ENCODE results near the gene CTBP2. TPM values are rescaled to one million over a fixed set of nuclear protein-coding genes. Genes with fewer than 3 reads are reported as not detected.

CTBP2 gene
- total RNA-seq, 1 donor from 2014 or later: 83.2 TPM

DNA sequence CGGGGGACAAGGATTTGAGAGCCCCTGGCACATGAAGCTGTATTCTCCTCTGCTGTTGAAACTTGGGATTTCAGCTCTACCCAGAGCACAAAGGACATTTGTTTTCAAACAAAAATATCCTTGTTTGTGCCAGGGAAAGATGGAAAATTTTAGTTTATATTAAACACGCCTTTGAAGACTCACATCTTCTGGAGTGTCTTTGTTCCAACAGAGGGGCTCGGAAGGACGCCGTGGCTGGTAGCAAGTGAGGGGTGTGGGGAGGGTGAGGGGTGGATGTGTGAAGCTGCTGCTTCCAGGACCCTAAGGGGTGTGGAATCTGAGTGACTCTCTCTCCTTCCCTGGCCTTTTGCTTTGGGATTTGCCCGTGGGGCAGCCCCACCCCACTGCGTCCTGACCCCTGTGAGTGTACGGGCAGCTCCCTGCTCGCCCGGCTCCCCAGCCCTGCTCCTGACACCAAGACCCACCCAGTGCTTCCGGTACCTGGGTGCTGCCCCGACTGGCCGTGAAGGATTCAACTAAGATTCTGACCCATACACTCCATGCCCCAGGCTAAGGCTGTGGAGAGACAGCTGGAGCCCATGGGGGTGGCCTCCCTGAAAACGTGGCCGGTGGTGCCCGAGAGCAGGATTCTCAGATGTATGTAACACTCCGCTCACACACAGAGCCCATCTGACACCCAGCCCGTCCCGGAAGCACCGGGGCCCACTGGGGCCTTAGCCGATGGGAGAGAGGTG, 158.9 kb downstream of the CTBP2 start:
- no peak for DNase-seq (ENCODE audit: extremely low read depth, low read depth, low spot score)

DNA sequence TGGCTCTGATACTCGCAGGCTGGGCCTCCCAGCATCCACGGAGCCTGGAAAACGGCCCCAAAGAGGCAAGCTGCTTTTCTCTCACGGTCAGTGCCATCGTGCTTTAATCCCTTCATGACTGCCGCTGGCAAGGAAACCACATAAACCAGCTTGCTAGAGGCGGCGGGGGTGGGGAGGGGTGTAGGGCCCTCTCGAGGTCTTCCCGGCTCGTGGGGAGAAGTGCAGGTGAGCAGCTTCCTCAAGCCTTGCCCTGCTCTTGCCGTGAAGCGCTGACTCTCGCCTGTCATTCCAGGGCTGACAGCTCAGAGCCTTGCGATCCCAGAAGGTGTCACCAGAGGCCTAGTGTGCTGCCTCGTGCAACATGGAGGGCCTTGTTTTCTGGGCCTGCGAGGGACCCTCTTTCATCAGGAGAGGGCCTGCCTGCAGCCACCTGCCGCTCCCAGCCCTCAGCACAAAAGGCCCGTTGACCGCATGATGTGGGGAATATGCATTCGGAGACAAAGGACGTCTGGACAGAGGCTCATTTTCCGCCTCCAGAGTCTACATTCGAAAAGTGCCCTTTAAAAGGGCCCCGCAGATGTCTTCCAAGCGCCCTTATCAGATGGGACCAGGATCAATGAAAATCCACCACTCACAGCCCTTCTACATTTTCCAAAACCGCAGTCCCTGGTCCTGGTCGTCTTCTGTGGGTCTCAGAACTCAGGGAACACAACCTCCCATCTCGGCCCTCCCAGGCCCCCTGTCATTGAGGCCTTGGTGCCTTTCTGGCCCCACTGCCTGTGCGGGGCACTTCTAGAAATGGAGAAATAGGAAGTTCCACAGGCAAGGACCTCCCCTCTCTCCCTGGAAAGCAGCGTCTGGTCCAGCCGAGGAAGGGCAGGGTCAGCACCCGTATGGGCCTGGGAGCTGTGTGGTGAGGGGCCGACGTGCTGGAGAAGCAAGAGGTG, 159.7 kb downstream of the CTBP2 start:
- DNase-seq (ENCODE audit: extremely low read depth, low read depth, low spot score): no peak

DNA sequence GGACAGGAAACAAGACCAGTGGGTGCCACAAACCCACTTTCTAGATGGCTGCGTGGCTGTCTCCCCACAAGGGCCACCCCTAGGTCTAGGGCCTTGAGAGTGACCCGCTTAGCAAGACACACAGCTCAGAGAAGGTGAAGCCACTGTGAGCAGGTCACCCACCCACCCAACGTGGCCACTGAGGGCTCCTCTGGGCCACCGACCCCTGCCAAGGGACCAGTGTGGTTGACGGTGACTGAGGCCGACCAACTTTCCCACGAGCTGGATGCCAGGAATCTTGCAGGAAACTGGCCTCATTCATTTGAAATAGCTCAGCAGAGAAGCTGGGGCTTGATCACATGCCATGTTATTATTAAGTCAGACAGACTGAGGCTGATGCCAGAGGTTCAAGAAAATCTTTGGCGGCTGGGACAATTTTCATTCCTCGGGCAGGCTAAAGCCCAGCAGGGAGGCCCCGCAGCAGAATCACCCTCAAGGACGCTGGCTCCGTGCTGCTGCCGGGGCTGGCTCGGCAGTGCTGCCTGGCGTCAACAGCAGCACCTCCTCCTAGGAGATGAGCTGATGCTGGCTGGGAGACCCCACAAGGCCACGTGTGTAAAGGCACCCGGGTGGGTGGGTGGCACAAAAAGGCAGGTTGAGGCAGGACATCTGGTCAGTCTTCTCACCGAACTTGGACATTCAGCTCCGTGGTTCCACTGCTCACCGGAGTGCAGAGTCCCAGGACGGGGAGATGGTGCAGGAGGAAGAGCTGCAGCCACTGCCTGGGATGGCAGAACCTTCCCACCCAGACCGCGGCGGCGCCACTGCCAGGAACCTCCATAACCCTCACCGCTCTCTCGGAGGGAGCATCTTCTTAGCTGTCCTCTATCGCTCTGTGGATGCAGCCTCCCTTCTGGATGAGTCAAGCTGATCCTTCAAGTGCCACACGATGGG, 160.7 kb downstream of the CTBP2 start:
- DNase-seq (ENCODE audit: extremely low read depth, low read depth, low spot score): no peak

DNA sequence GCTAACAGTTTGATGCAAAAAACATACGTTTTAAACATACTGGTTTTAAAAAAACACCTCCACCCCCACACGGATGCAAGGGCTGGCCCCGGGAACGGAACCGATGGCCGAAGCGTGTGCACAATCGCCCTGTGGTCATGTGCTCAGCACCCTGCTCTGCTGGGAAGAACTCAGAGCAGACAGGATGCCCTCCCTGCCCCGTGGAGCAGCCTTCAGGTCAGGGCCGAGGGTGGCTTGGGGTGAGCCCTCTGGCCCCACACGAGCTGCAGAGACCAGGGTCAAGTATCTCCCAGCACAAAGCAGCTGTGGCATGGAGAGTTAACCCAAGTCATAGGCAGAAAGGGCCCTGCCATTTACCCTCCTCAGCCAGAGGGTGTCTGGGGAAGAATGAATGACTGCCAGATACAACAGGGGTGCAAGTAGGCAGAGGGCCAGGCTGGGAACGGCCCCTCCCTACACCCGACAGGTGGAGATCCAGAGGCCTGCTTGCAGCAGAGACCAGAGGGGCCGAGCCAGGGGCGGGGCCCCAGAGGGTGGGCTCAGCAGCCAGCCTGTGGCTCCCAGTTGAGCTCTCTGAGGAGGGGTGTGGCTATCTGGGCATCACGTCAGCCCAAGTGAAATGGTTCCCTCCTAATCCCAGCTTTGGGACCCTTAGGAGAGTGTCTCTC, 161.6 kb downstream of the CTBP2 start:
- no peak for DNase-seq (ENCODE audit: extremely low read depth, low read depth, low spot score)

DNA sequence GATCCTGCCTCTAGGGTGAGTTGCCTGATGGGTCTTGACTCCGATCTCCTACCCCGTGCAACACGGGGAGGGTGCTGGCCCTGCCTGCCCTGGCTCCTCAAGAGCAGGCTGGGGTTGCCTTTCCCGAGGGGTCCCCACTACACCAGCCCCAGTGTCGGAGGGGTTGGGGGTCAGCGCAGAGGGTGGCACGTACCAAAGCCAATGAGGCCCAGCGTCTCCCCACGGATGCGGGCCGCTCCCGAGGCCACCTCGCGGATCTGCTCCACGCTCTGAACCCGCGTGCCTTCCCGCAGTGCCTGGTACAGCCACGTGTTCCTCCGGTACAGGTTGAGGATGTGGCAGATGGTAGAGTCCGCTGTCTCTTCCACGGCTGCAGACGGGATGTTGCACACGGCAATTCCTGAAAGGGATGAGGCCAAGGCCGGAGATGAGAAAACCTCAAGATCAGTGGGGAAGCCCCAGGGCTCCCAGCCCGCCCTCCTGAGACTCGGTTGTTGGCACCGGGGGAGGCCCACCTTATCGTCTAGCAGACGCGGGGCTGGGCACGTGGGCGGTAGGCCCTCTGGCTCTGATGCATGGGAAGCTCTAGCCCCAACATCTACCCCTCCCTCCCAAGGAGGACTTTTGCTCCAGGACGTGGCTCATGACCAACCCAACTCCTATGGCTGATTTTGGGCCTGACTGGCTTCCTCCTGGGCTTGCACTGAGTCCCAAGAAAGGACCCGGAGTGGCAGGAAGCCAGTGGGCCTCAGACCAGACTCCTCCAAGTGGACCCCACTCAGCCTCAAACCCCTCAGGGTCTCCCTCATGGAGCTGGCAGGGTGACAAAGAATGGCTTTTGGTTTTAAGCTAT, 162.4 kb downstream of the CTBP2 start:
- no peak for DNase-seq (ENCODE audit: extremely low read depth, low read depth, low spot score)

DNA sequence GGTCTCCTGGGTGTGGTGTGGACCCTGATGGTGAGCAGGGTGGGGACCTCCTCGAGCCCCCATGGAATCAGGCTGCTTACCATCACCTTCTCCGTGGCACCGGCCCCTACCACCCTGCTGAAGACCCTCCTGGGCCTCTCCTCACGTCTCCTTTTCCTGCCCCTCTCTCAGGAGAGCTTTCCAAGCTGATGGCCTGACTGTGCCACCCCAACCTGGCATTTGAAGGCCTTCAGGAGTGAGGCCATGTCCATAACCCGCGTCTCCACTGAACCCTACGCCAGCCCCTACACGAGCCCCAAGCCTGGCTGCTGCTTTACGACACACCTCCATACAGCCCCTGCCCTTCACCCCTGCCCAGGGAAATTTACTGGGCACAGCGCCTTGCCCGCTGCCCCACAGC, 163.1 kb downstream of the CTBP2 start:
- DNase-seq (ENCODE audit: extremely low read depth, low read depth, low spot score): no peak

DNA sequence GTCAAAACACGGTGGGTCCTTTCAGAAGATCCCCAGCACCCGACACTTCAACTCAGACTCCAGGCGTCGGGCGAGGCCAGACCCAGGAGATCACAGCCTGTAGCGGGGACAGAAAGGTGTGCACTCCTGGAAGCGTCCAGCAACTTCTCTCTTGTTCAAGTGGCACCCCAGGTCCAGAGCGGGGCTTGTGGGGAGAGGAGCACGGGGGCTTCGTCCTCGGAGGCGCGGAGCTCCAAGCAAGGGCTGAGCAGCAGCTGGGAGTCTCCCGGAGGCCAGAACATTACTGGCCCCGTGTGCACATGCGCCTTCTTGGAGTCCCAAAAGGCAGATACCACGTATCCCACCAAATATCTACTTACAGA, 163.5 kb downstream of the CTBP2 start:
- DNase-seq (ENCODE audit: extremely low read depth, low read depth, low spot score): no peak

DNA sequence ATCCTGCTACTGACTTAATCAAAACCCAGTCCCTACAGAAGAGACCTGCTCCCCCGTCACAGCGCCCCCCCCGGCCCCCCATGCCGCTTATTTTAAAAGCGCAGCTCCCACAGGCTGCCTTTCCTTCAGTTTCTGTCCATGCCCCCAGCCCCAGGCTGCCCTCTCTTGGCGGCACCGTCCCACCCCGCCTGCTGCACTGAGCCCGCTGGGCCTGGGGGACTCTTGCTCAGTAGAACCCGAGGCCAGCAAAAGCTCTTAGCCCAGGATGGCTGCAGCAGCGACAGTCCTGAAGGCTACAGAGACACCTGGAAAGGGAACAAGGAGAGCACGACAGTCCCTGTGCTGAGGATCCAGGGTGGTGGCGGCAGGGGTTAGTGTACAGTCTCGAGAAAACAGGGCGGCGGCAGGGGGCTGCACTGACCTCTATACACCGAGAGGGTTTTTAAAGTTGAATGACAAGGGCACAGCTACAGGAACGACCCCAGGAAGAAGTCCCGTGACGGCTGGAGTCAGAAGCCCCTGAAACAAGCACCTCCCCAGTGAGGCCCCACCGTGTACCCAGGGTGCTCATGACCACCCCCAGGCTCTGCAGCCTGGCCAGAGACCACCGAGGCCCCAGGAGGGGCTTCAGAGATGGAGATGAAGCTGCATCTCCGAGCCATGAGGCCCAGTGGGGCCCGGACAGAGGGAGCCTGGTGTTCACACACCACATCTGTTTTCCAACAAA, 164.1 kb downstream of the CTBP2 start:
- no peak for DNase-seq (ENCODE audit: extremely low read depth, low read depth, low spot score)

DNA sequence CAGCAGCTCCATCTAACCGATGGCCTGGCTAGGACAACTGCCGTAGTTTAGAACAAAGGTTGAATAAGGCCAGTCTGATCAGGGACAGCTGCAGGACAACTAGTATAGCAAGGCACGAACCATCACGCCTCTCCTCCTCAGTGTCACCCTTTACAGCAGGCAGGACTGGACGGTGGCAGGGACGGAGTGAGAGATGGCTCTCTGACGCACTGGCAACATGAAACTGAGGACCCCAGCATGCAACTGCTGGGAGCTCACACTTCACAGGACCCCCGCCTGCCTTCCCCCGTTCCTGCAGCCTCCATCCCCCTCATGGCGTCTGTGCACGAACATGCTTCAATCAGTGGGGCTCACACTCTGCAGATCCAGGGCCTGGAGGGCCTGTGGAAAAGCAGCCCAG, 164.8 kb downstream of the CTBP2 start:
- DNase-seq (ENCODE audit: extremely low read depth, low read depth, low spot score): no peak

DNA sequence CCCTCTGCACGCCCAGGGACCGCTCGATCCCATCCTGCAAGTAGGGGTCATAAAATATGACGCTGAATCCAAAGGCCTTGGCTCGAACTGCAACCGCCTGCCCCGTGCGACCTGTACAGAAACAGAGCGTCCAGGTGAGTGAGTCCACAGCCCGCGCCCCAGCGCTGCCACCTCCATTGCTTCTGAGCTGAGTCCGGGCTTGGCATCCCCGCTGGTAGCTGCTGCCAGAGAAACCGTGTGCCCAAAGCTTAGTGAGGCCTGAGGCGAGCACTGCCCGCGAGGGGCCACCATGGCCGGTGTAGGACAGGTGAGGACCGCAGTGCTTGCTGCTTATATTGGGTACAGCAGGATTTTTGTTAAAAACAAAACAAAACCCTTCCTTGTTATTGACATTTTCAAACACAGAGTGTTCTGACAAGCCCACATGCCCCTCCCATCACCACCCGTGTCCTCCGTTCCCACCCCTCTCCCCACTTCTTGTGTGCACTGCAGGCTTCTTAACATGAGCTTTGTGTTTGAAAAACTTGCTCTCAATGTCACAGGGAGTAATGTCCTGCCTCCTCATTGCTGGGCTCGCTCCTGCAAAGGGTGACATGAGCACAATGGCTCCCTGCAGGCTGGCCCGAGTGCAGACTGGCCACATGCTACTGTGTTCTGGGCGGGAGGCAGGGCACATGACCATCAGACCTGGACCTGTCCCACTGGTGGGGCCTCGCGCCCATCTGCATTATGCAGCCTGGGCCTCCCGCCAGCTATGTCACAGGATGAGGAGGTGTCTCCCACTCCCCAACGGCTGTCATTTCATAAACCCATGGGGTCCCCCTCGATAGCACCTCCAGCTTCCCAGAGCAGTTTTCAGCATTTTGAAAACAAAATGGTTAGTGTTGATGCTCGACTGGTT, 165.5 kb downstream of the CTBP2 start:
- DNase-seq (ENCODE audit: extremely low read depth, low read depth, low spot score): no peak

DNA sequence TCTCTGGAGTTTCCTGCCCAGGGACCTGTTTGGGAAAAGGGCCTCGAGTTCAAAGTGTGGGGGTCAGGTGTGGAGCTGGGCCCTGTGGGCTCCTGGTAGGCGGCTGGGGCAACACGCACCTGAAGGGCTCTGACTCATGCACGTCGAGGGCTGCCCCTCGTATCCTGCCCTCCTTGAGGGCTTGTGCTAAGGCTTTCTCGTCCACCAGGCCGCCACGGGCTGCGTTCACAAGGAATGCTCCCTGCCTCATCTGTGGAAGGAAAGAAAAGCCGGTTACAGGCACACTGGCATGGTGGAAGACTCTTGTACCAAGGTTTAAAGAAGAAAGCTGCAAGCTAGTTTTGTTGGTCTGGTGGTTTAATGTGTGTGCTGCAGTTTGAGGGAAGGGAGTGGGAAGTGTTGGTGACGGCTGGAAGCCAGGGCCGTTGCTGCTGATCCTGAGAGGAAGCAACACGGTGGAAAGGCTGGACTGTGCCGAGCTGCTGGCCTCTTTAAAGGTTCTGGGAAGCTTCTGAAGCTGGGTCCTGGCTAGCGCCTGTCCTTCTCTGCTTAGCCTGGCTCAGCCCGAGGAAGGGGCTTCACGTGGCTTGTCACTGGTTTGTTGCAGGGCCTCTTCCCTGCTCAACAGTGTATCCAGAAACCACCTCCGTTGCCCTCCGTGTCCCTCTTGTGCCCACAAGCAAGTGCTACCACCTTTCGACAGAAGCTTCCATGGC, 166.5 kb downstream of the CTBP2 start:
- no peak for DNase-seq (ENCODE audit: extremely low read depth, low read depth, low spot score)

DNA sequence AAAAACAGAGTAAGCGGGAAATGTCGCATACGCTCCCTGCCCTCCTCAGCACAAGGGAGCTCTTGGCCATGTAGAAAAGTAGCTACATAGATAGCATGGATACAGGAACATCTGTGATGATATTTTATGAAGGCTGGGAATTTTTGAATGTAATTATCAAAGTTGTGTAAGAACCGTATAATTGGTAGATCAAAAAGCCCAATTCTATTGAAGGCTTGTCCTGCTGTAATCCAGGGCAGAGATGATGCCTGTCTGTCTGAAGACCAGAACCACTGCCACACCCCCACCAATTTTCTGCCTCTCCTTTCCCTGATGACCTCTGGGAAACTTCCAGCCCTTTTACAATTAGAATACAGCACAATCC, 167.0 kb downstream of the CTBP2 start:
- no peak for DNase-seq (ENCODE audit: extremely low read depth, low read depth, low spot score)

DNA sequence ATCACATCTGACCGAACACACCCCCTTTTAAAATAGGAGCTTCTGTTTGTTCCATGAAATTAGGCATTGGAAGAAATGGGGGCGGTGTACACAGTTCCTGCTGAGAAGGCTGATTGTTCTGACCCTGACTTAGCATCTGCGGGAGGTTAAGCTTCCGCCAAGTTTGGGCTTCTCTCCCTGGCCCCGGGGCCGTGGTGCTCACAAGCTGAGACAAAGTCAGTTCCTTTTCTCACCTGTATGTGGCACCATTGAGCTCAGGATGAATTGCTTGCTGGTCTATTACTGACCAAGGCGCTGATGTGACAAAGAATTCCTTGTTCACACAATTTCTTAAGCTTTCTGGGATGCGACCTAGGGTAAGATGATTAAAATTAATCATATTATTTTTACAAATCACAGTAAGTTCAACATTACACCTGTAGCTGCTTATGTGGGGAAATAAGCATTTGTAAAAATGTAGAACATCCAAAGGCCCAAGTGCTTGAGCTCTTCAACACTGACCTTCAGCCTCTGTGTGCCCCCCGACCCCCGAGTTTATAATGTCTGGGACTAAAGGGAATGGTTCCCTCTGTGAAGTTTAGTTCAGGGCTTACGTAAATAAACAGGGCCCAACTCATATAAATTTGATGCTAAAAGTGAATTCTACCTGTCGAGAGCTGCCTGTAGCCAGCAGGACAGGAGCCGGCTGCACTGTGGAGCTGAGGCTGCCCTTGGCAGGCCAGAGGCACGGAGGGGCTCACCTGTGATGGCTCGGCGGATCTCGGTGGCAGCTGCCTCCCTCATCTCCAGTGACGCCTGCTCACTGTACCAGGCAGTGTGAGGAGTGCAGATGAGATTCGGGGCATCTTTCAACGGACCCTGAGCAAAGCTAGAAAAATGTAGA, 167.7 kb downstream of the CTBP2 start:
- no peak for DNase-seq (ENCODE audit: extremely low read depth, low read depth, low spot score)

DNA sequence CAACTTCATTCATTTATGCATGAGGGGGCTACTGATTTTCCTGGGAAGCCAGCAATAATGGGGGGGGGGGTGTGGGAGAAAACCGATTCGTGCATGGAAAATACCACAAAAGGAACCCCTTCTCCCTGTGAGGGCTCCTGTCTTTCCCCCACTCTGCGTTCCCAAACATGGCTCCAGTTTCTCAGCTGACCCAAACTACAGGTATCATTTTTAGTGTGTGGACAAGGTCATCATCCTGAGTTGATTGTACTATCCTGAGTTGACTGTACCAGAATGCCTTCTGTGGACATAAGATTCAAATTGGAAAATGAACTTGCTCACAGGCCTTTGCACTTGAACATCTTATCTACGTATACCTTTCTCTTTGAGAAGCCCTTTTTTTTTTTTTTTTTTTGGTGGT, 168.5 kb downstream of the CTBP2 start:
- no peak for DNase-seq (ENCODE audit: extremely low read depth, low read depth, low spot score)

DNA sequence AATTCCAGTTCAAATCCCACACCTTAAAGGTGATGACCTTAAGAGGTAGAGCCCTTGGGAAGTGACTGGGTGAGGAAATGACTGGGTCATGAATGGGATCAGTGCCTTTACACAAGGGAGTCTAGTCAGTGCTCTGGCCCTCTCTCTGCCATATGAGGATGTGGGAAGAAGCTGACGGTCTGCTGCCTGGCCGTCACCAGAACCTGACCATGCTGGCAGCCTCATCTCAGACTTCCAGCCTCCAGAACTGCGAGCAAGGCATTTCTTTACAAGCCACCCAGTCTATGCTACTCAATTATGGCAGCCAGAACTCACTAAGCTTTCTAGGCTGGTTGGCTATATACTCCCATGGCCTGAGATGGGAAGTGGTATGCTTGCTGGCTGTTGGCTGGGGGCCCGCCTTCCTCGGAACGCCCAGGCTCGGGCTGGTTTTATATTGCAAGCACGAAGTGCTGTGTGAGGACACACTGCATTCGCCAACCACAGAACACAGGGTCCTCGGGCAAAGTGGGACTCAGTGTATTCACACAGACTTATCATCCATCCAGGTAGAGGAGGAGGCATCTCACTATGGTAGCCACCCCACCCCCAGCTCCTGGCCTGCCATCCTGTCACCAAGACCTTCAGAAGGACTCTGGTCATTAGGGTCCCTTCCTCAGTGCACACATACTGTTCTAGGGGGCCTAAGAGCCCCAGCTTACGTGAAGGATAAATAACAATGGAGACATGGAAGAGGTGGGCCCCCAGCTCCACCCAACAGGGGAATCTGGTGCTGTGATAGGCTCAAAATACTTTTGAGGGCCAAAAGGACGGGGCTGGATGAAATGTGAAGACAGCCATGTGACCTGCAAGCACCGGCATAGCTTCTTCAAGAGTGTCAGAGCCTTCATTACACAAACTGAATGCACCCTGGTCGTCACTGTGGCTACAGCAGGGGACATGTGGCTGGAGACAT, 169.4 kb downstream of the CTBP2 start:
- DNase-seq (ENCODE audit: extremely low read depth, low read depth, low spot score): no peak
